GM18868 (cell line): ENCODE measurements around the gene DNAJC5.
"Not testable (repeated sequence)": the region's sequence is repeated elsewhere in the genome, so short reads cannot be mapped to it uniquely, and the experiment has no call there.

ENCODE experiments used
- ATAC-seq: cut with Tn5 transposase; IDR thresholded peaks from one replicate; pipeline ENCODE4 v1.9.1; 2021; ENCODE audit warnings: mild to moderate bottlenecking, moderate library complexity; ENCODE audit not compliant: unreplicated experiment

DNAJC5 gene

GRCh38 chr20:63894358-63895201 lies at the start of gene DNAJC5:
Gene DNAJC5 (plus strand): TSS chr20:63895126. CDS start chr20:63928346, 33,220 bp downstream.
- peak; percentile 67 for ATAC-seq

- no peak for ATAC-seq
These were observed 48.7 kb upstream of the DNAJC5 start for GRCh38 chr20:63846128-63846771.

GRCh38 chr20:63846888-63847236 lies 48.1 kb upstream of the DNAJC5 start:
- no peak for ATAC-seq

- ATAC-seq, result no peak
These were observed 47.5 kb upstream of the DNAJC5 start for GRCh38 chr20:63847237-63848002.

GRCh38 chr20:63848003-63848911 lies 46.7 kb upstream of the DNAJC5 start:
- ATAC-seq, result no peak

GRCh38 chr20:63850689-63851547 lies 44.0 kb upstream of the DNAJC5 start:
- peak; percentile 85 for ATAC-seq

GRCh38 chr20:63851548-63851943 lies 43.4 kb upstream of the DNAJC5 start:
- not testable (repeated sequence) for ATAC-seq

- ATAC-seq, result not testable (repeated sequence)
These were observed 41.2 kb upstream of the DNAJC5 start for GRCh38 chr20:63853733-63854068.

GRCh38 chr20:63854069-63854765 lies 40.7 kb upstream of the DNAJC5 start:
- ATAC-seq, result no peak

GRCh38 chr20:63854766-63855362 lies 40.1 kb upstream of the DNAJC5 start:
- ATAC-seq, result no peak

GRCh38 chr20:63855363-63856097 lies 39.4 kb upstream of the DNAJC5 start:
- no peak for ATAC-seq

- ATAC-seq, result no peak
These were observed 38.8 kb upstream of the DNAJC5 start for GRCh38 chr20:63856098-63856511.

- no peak for ATAC-seq
These were observed 37.0 kb upstream of the DNAJC5 start for GRCh38 chr20:63857764-63858392.

- no peak for ATAC-seq
These were observed 36.3 kb upstream of the DNAJC5 start for GRCh38 chr20:63858393-63859165.

GRCh38 chr20:63859166-63859699 lies 35.7 kb upstream of the DNAJC5 start:
- no peak for ATAC-seq

GRCh38 chr20:63860325-63861051 lies 34.4 kb upstream of the DNAJC5 start:
- ATAC-seq, result no peak
